Parathyroid adenoma (tissue), 2 donors: ENCODE measurements around the gene CUL2.
A peak's percentile ranks its signal among the peaks of the same experiment; 100 is the strongest.

Experiments
- H2AFZ ChIP-seq: fragments of 300-600 bp; sonication (generic); one replicate; pipeline ENCODE4 v1.7.0; 2017; ENCODE audit warnings: antibody characterized with exemption, mild to moderate bottlenecking
- H3K27ac ChIP-seq: fragments of 300-600 bp; sonication (generic); one replicate; pipeline ENCODE4 v1.7.0; 2017
- H3K27me3 ChIP-seq: fragments of 300-600 bp; sonication (generic); one replicate; pipeline ENCODE4 v1.7.0; 2017; ENCODE audit warnings: low read length; ENCODE audit not compliant: control insufficient read depth, insufficient read depth
- H3K36me3 ChIP-seq: fragments of 300-600 bp; sonication (generic); one replicate; pipeline ENCODE4 v1.7.0; 2017; ENCODE audit warnings: low read length; ENCODE audit not compliant: control insufficient read depth, insufficient read depth
- H3K4me1 ChIP-seq: fragments of 300-600 bp; sonication (generic); one replicate; pipeline ENCODE4 v1.7.0; 2017; ENCODE audit warnings: control low read depth
- H3K4me2 ChIP-seq: fragments of 300-600 bp; sonication (generic); one replicate; pipeline ENCODE4 v1.7.0; 2017; ENCODE audit warnings: low read length
- H3K4me3 ChIP-seq: fragments of 300-600 bp; sonication (generic); one replicate; pipeline ENCODE4 v1.7.0; 2017; ENCODE audit warnings: low read depth, low read length
- H3K79me2 ChIP-seq: fragments of 300-600 bp; sonication (generic); one replicate; pipeline ENCODE4 v1.7.0; 2017; ENCODE audit warnings: control low read depth
- H3K9ac ChIP-seq: fragments of 300-600 bp; sonication (generic); one replicate; pipeline ENCODE4 v1.7.0; 2017; ENCODE audit warnings: mild to moderate bottlenecking
- H3K9me3 ChIP-seq: fragments of 300-600 bp; sonication (generic); one replicate; pipeline ENCODE4 v1.7.0; 2017; ENCODE audit warnings: low read length; ENCODE audit not compliant: control insufficient read depth
- TF ChIP-seq, protein P1 (sequence below): fragments of 300-600 bp; sonication (generic); IDR thresholded peaks from one replicate; pipeline ENCODE4 v1.7.0; 2017; ENCODE audit warnings: antibody characterized with exemption, mild to moderate bottlenecking
- donor health status: primary hyperparathyroidism.

Gene CUL2

GRCh38 chr10:35079265-35079664, 10.9 kb downstream of the CUL2 start:
- H3K36me3 ChIP-seq, result no peaks in the 10 kb centered on the region
- no peak overlapping the region for H3K27ac ChIP-seq
- H3K4me1 ChIP-seq, result no peaks in the 10 kb centered on the region
- H2AFZ ChIP-seq, result no peak overlapping the region
- no peaks in the 10 kb centered on the region for H3K27me3 ChIP-seq
- no peak overlapping the region for H3K9ac ChIP-seq
- H3K9me3 ChIP-seq, result no peaks in the 10 kb centered on the region
- H3K4me2 ChIP-seq, result no peak overlapping the region
- H3K4me3 ChIP-seq, result no peak overlapping the region
- TF ChIP-seq, protein P1, sequence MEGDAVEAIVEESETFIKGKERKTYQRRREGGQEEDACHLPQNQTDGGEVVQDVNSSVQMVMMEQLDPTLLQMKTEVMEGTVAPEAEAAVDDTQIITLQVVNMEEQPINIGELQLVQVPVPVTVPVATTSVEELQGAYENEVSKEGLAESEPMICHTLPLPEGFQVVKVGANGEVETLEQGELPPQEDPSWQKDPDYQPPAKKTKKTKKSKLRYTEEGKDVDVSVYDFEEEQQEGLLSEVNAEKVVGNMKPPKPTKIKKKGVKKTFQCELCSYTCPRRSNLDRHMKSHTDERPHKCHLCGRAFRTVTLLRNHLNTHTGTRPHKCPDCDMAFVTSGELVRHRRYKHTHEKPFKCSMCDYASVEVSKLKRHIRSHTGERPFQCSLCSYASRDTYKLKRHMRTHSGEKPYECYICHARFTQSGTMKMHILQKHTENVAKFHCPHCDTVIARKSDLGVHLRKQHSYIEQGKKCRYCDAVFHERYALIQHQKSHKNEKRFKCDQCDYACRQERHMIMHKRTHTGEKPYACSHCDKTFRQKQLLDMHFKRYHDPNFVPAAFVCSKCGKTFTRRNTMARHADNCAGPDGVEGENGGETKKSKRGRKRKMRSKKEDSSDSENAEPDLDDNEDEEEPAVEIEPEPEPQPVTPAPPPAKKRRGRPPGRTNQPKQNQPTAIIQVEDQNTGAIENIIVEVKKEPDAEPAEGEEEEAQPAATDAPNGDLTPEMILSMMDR, result no peak
- peaks cover 55% of the 10 kb centered on the region for H3K79me2 ChIP-seq

DNA sequence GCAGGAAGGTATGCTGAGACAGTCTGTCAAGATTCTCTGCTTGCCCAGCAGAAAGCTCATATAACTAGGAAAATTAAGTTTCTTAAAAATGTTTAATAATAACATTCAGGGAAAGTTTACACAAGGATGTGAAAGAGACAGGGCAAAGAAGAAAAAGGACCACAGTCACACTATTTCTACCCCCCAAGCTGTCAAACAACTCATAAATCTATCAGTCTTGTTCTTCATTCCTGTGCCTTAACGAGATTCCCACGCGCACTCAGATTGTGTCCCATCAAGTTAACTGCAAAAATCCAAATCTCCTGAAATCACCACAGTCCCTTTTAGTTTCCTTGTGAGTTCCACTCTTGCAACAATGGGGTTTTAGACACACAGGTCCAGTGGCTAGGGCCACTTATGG, 14.9 kb downstream of the CUL2 start:
- Histone ChIP-seq H3K9me3 (no peaks in the 10 kb centered on the region), H3K27me3 (no peaks in the 10 kb centered on the region), H3K27ac (no peak overlapping the region), H3K4me1 (no peaks in the 10 kb centered on the region), H3K9ac (no peak overlapping the region), H2AFZ (no peak overlapping the region), H3K79me2 (peaks cover 31% of the 10 kb centered on the region), H3K4me2 (no peak overlapping the region), H3K36me3 (no peaks in the 10 kb centered on the region), H3K4me3 (no peak overlapping the region)
- TF ChIP-seq, protein P1, result no peak

DNA sequence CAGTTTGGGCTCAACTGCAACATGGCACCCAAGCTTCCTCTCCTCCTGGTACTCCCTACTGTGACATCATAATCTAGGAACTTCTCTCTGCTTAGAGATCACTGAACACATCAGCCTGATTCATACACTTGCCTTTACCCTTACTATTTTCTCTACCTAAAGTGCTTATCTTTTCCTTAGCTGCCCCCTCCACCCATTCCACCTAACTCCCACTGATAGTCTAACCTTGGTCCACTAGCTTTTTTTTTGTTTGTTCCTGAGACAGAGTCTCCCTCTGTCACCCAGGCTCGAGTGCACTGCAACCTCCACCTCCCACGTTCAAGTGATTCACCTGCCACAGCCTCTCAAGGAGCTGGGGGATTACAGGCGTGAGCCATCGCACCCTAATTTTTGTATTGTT, 15.9 kb downstream of the CUL2 start:
- H3K27ac ChIP-seq, result no peak overlapping the region
- H3K9ac ChIP-seq, result no peak overlapping the region
- no peak overlapping the region for H2AFZ ChIP-seq
- H3K4me3 ChIP-seq, result no peak overlapping the region
- TF ChIP-seq, protein P1, result no peak
- no peaks in the 10 kb centered on the region for H3K27me3 ChIP-seq
- H3K4me1 ChIP-seq, result no peaks in the 10 kb centered on the region
- no peaks in the 10 kb centered on the region for H3K9me3 ChIP-seq
- peak overlapping the region; percentile 10 for H3K4me2 ChIP-seq
- H3K36me3 ChIP-seq, result no peaks in the 10 kb centered on the region
- peaks cover 24% of the 10 kb centered on the region for H3K79me2 ChIP-seq

GRCh38 chr10:35070521-35070920, 19.6 kb downstream of the CUL2 start:
- no peaks in the 10 kb centered on the region for H3K9me3 ChIP-seq
- no peaks in the 10 kb centered on the region for H3K36me3 ChIP-seq
- no peaks in the 10 kb centered on the region for H3K27me3 ChIP-seq
- peaks cover 17% of the 10 kb centered on the region for H3K79me2 ChIP-seq
- no peak overlapping the region for H2AFZ ChIP-seq
- H3K4me2 ChIP-seq, result no peak overlapping the region
- no peak overlapping the region for H3K9ac ChIP-seq
- H3K4me3 ChIP-seq, result no peak overlapping the region
- TF ChIP-seq, protein P1, result no peak
- H3K4me1 ChIP-seq, result peaks cover 3% of the 10 kb centered on the region
- no peak overlapping the region for H3K27ac ChIP-seq

DNA sequence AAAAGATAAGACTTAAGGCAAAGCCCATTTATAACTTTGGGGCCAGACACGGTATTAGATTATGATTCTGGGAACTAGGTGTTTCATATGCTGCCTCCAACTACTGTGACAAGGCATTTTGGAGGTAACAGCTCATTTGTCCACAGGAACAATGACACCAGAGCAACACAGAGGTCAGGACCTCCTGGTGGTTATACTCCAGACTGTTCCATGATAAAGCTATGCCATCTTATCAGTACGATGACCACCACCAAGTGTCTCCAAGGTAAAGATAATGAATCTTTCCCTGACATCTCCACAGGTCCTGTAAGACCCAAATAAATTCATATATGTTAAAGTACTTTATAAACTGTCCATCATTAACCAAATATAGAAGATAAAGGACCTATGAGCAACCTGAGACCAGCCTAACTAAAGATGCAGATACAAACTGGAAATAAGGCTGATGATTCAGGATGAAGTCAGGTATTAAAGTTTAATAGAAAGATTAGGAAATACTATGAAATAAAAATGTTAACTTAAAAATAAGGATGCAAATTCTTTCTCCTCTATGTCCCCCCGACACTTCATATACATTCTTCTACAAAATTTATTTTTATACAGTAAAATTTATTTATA, 26.2 kb downstream of the CUL2 start:
- no peaks in the 10 kb centered on the region for H3K27me3 ChIP-seq
- TF ChIP-seq, protein P1, result no peak
- H3K27ac ChIP-seq, result no peak overlapping the region
- no peak overlapping the region for H3K9ac ChIP-seq
- no peaks in the 10 kb centered on the region for H3K36me3 ChIP-seq
- no peaks in the 10 kb centered on the region for H3K9me3 ChIP-seq
- H2AFZ ChIP-seq, result no peak overlapping the region
- H3K4me2 ChIP-seq, result no peak overlapping the region
- H3K4me3 ChIP-seq, result no peak overlapping the region
- peaks cover 8% of the 10 kb centered on the region for H3K4me1 ChIP-seq
- peaks cover 2% of the 10 kb centered on the region for H3K79me2 ChIP-seq
